Small intestine (tissue), 7 donors: ENCODE measurements around the gene NECTIN1. TPM values are rescaled to one million over a fixed set of nuclear protein-coding genes. Genes with fewer than 3 reads are reported as not detected.
A peak's percentile ranks its signal among the peaks of the same experiment; 100 is the strongest.
"Not testable (repeated sequence)": the region's sequence is repeated elsewhere in the genome, so short reads cannot be mapped to it uniquely, and the experiment has no call there.

Experiments used
- DNase-seq, 2 donors: peaks; one replicate each; pipeline versions ENCODE4 v3.0.0 to v3.0.0-alpha.2; 2013
- FAIRE-seq: peaks from 2 replicates; lab custom pipeline; 2012; peaks lifted over from hg19 to GRCh38; lab: Jason Lieb, UNC
- H3K27ac ChIP-seq, 3 donors: one replicate each; pipeline ENCODE4 v1.5.1; 2013; ENCODE audit warnings: low read length in 2 of 3, mild to moderate bottlenecking in 2 of 3, control low read depth in 1 of 3, inconsistent platforms in 1 of 3, low read depth in 1 of 3, moderate library complexity in 1 of 3
- H3K27me3 ChIP-seq, 3 donors: one replicate each; pipeline ENCODE4 v1.6.1; 2013; ENCODE audit warnings: low read length in 3 of 3, inconsistent platforms in 1 of 3; ENCODE audit not compliant: control insufficient read depth in 3 of 3, insufficient read depth in 3 of 3
- H3K36me3 ChIP-seq, 3 donors: one replicate each; pipeline ENCODE4 v1.6.1; 2013; ENCODE audit warnings: low read length in 3 of 3, inconsistent platforms in 1 of 3, low read depth in 1 of 3, mild to moderate bottlenecking in 1 of 3, moderate library complexity in 1 of 3; ENCODE audit not compliant: control insufficient read depth in 3 of 3, insufficient read depth in 2 of 3
- H3K4me1 ChIP-seq, 3 donors: one replicate each; pipeline ENCODE4 v1.6.1; 2013; ENCODE audit warnings: low read length in 2 of 3, inconsistent platforms in 1 of 3, low read depth in 1 of 3, mild to moderate bottlenecking in 1 of 3, moderate library complexity in 1 of 3; ENCODE audit not compliant: control insufficient read depth in 3 of 3, insufficient read depth in 2 of 3
- H3K4me3 ChIP-seq, 3 donors: one replicate each; pipeline ENCODE4 v1.5.1; 2013; ENCODE audit warnings: low read length in 3 of 3, control low read depth in 1 of 3, inconsistent platforms in 1 of 3, low read depth in 1 of 3, mild to moderate bottlenecking in 1 of 3, moderate library complexity in 1 of 3
- H3K9me3 ChIP-seq, 2 donors: one replicate each; pipeline ENCODE4 v1.6.1; 2013; ENCODE audit warnings: low read depth in 1 of 2, low read length in 1 of 2; ENCODE audit not compliant: control insufficient read depth in 2 of 2, insufficient read depth in 1 of 2
- WGBS, 3 donors: extraction: QIAGEN DNeasy Blood & Tissue Kit; methylation state at CpG; one replicate each; pipeline ENCODE4 v1.1.7; 2013; 5-methylcytosine and 5-hydroxymethylcytosine counted together
- polyA plus RNA-seq, 4 donors: library from polyadenylated mRNA; stranded (reverse) in 3 of 4; unstranded in 1 of 4; fragments of 200-250 nt in 3 of 4; fragments of 120-200 nt in 1 of 4; gene quantifications; one replicate each; pipeline versions ENCODE4 v1.2.1 to v1.2.3, GENCODE V29; 2013
- donor health status: healthy with polysubstance abuse.
- donor health status: control.
- donor health status: control.
- donor health status: Bipolar disorder and iron deficiency.
- donor health status: healthy.

The NECTIN1 gene
- polyA plus RNA-seq, 4 donors: 2.7 to 32.8 (median 11.7) TPM

GRCh38 chr11:119599864-119600541 is 129.0 kb downstream of the NECTIN1 start:
- 63 to 71% (median 65%) methylated on average over 10 of the region's 10 CpGs for WGBS, 3 donors
- no peak overlapping the region for H3K27ac ChIP-seq
- H3K4me1 ChIP-seq: no peaks in the 10 kb centered on the region
- H3K36me3 ChIP-seq: no peaks in the 10 kb centered on the region
- no peaks in the 10 kb centered on the region for H3K9me3 ChIP-seq
- H3K4me3 ChIP-seq: no peak overlapping the region
- FAIRE-seq (no peak), DNase-seq (no peak)
- H3K27me3 ChIP-seq: no peaks in the 10 kb centered on the region

GRCh38 chr11:119595941-119596340 is 133.1 kb downstream of the NECTIN1 start:
- H3K27me3 ChIP-seq, FAIRE-seq, DNase-seq, H3K27ac ChIP-seq, H3K4me3 ChIP-seq, H3K4me1 ChIP-seq, H3K36me3 ChIP-seq: not testable (repeated sequence)
- 49 to 61% (median 52%) methylated on average over 2 of the region's 2 CpGs for WGBS, 3 donors
- peaks cover 0 to 12% of the 10 kb centered on the region in 2 donors for H3K9me3 ChIP-seq

- 55 to 83% (median 75%) methylated on average over 4 of the region's 4 CpGs for WGBS, 3 donors
- H3K4me3 ChIP-seq: no peak overlapping the region
- no peak for FAIRE-seq
- H3K9me3 ChIP-seq: peaks cover 0 to 12% of the 10 kb centered on the region in 2 donors
- H3K4me1 ChIP-seq: peaks cover 0 to 3% (median 0%) of the 10 kb centered on the region in 3 donors
- no peak overlapping the region for H3K27ac ChIP-seq
- DNase-seq: no peak
- no peaks in the 10 kb centered on the region for H3K27me3 ChIP-seq
- no peaks in the 10 kb centered on the region for H3K36me3 ChIP-seq
These were observed 134.3 kb downstream of the NECTIN1 start for GRCh38 chr11:119594639-119595249.

GRCh38 chr11:119593346-119593745 is 135.7 kb downstream of the NECTIN1 start:
- Histone ChIP-seq H3K4me1 (peaks cover 0 to 3% (median 0%) of the 10 kb centered on the region in 3 donors), H3K27me3 (no peaks in the 10 kb centered on the region), H3K4me3 (no peak overlapping the region), H3K9me3 (peaks cover 0 to 12% of the 10 kb centered on the region in 2 donors), H3K36me3 (no peaks in the 10 kb centered on the region), H3K27ac (no peak overlapping the region)
- DNase-seq: no peak
- no peak for FAIRE-seq
- 76 to 84% (median 78%) methylated on average over 1 of the region's 1 CpG for WGBS, 3 donors

- peaks cover 0 to 19% of the 10 kb centered on the region in 2 donors for H3K9me3 ChIP-seq
- DNase-seq: no peak
- no peak overlapping the region for H3K27ac ChIP-seq
- WGBS, 3 donors: 72 to 82% (median 79%) methylated on average over 5 of the region's 5 CpGs
- H3K4me3 ChIP-seq: no peak overlapping the region
- peaks cover 0 to 3% (median 0%) of the 10 kb centered on the region in 3 donors for H3K4me1 ChIP-seq
- no peak for FAIRE-seq
- no peaks in the 10 kb centered on the region for H3K27me3 ChIP-seq
- H3K36me3 ChIP-seq: no peaks in the 10 kb centered on the region
These were observed 136.4 kb downstream of the NECTIN1 start for GRCh38 chr11:119592642-119593041.

- H3K4me1 ChIP-seq: peaks cover 0 to 3% (median 0%) of the 10 kb centered on the region in 3 donors
- peaks cover 0 to 21% of the 10 kb centered on the region in 2 donors for H3K9me3 ChIP-seq
- no peaks in the 10 kb centered on the region for H3K27me3 ChIP-seq
- H3K4me3 ChIP-seq: no peak overlapping the region
- 82 to 86% (median 85%) methylated on average over 5 of the region's 5 CpGs for WGBS, 3 donors
- no peak overlapping the region for H3K27ac ChIP-seq
- FAIRE-seq (no peak), DNase-seq (no peak)
- no peaks in the 10 kb centered on the region for H3K36me3 ChIP-seq
These were observed 137.1 kb downstream of the NECTIN1 start for GRCh38 chr11:119591836-119592310.

- FAIRE-seq (no peak), DNase-seq (peak in 1 of 2 donors; percentile 62)
- Histone ChIP-seq H3K27ac (peak overlapping the region in 1 of 3 donors; percentile 5), H3K4me1 (peaks cover 0 to 3% (median 0%) of the 10 kb centered on the region in 3 donors), H3K36me3 (no peaks in the 10 kb centered on the region), H3K4me3 (no peak overlapping the region), H3K27me3 (no peaks in the 10 kb centered on the region), H3K9me3 (peaks cover 0 to 21% of the 10 kb centered on the region in 2 donors)
- WGBS, 3 donors: 93 to 95% (median 93%) methylated on average over 4 of the region's 4 CpGs
These were observed 138.2 kb downstream of the NECTIN1 start for GRCh38 chr11:119590651-119591351.

- no peaks in the 10 kb centered on the region for H3K36me3 ChIP-seq
- H3K9me3 ChIP-seq: peaks cover 0 to 21% of the 10 kb centered on the region in 2 donors
- no peak for FAIRE-seq
- peaks cover 3 to 10% (median 3%) of the 10 kb centered on the region in 3 donors for H3K4me1 ChIP-seq
- DNase-seq: no peak
- no peak overlapping the region for H3K4me3 ChIP-seq
- H3K27ac ChIP-seq: no peak overlapping the region
- H3K27me3 ChIP-seq: peaks cover 0 to 8% (median 0%) of the 10 kb centered on the region in 3 donors
These were observed 140.0 kb downstream of the NECTIN1 start for GRCh38 chr11:119589001-119589400.
